GM12864 (cell line): ENCODE results near the gene PLEKHH1.

ENCODE experiments used
- DNase-seq: peaks from one replicate; pipeline ENCODE4 v3.0.0-alpha.2; 2011; ENCODE audit warnings: low read depth
- H3K4me3 ChIP-seq: 2 replicates; pipeline ENCODE4 v1.5.1; 2011; ENCODE audit warnings: mild to moderate bottlenecking, low read depth, low read length, control low read depth
- TF ChIP-seq, protein P1 (sequence below): IDR thresholded peaks from 2 replicates; pipeline ENCODE4 v1.5.1; 2011; ENCODE audit warnings: low read depth, mild to moderate bottlenecking, moderate library complexity, low read length, control low read depth, inconsistent platforms; ENCODE audit errors: missing control alignments

The PLEKHH1 gene

DNA sequence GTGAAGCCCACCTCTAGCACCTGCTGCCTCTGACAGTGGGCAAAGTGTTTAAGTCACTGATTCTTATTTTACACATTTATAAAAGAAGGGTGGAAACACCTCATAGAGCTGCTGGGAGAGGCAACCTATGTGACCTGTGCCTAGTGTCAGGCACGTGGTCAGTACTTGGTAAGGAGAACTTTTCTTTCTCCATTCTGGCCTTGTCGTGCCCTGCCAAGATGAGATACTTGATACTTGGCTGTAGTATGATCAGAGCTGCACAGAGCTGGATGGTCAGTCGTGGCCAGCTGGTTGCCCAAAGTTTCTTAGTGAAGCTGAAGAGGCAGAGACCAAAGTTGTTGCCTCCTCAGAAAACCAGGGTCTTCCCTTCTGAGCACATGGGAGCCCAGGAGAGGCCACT lies 24.6 kb downstream of the PLEKHH1 start:
- DNase-seq: no peak
- TF ChIP-seq, protein P1, sequence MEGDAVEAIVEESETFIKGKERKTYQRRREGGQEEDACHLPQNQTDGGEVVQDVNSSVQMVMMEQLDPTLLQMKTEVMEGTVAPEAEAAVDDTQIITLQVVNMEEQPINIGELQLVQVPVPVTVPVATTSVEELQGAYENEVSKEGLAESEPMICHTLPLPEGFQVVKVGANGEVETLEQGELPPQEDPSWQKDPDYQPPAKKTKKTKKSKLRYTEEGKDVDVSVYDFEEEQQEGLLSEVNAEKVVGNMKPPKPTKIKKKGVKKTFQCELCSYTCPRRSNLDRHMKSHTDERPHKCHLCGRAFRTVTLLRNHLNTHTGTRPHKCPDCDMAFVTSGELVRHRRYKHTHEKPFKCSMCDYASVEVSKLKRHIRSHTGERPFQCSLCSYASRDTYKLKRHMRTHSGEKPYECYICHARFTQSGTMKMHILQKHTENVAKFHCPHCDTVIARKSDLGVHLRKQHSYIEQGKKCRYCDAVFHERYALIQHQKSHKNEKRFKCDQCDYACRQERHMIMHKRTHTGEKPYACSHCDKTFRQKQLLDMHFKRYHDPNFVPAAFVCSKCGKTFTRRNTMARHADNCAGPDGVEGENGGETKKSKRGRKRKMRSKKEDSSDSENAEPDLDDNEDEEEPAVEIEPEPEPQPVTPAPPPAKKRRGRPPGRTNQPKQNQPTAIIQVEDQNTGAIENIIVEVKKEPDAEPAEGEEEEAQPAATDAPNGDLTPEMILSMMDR: no peak
- no peak overlapping the region for H3K4me3 ChIP-seq

- TF ChIP-seq, protein P1: no peak
- DNase-seq: no peak
- H3K4me3 ChIP-seq: no peak overlapping the region
These were observed 26.5 kb downstream of the PLEKHH1 start for GRCh38 chr14:67559639-67560038.

DNA sequence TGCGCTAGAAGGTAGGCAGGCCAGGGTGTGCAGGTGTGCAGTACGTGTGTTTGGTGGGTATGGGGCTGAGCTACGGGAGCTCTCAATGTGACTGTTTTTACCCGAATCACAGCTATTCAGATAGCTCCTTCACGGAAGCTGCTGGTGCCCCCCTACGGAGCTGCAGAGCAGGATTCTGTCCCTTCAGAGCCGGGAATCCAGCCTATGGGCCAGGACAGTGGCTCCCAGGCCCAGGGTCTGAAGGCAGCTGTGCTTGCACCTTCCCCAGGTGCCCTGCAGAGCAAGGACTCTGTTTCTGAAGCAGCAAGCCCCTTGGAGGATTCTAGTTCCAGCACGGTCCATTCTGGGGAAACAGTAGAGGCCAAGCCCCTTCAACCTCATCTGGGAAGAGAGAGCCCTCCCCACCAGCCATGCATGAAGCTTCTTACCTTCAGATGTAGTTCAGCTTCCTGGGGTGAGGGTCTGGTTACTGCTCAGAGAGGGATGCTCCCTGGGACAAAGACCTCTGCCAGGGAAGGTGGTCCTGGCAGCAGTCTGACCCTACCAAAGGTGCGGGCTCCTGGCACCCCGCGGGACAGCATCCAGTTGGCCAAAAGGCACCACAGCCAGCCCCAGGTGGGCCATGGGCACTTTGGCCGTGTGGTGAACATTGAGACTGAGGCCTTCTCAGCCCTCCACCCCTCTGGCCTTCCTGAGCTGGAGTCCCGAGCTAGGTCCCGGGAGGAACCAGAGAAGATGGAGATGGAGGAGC lies 29.1 kb downstream of the PLEKHH1 start:
- TF ChIP-seq, protein P1: no peak
- no peak for DNase-seq
- no peak overlapping the region for H3K4me3 ChIP-seq

- TF ChIP-seq, protein P1: no peak
- no peak overlapping the region for H3K4me3 ChIP-seq
- no peak for DNase-seq
These were observed 29.7 kb downstream of the PLEKHH1 start for GRCh38 chr14:67562776-67563150.

DNA sequence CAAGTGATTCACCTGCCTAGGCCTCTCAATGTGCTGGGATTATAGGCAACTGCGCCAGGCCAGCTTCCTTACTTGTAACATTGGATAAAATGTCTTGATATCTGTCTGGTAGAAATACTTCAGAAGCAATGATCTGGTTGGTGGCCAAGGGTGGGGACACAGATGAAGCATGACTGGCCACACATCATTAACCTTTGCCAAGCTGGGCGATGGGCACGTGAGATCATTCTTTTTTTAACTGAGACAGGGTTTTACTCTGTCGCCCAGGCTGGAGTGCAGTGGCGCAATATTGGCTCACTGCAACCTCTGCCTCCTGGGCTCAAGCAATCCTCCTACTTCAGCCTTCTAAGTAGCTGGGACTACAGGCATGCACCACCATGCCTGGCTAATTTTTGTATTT lies 31.1 kb downstream of the PLEKHH1 start:
- no peak overlapping the region for H3K4me3 ChIP-seq
- DNase-seq: no peak
- TF ChIP-seq, protein P1: no peak

- no peak for DNase-seq
- no peak overlapping the region for H3K4me3 ChIP-seq
- TF ChIP-seq, protein P1: no peak
These were observed 33.8 kb downstream of the PLEKHH1 start for GRCh38 chr14:67566908-67567307.

GRCh38 chr14:67567654-67568053 lies 34.6 kb downstream of the PLEKHH1 start:
- H3K4me3 ChIP-seq: no peak overlapping the region
- TF ChIP-seq, protein P1: no peak
- DNase-seq: no peak
